Liver (tissue), 3 donors: Measurements from ENCODE around the gene MAF.

Experiments
- CTCF ChIP-seq: fragments of 150-350 bp; IDR thresholded peaks from 2 replicates; pipeline ENCODE4 v1.5.1; 2017; ENCODE audit warnings: improper control_type of control experiment, low read depth, low read length; ENCODE audit not compliant: missing input control
- EGR1 ChIP-seq, 2 donors: IDR thresholded peaks; 2 replicates each; pipeline ENCODE4 v1.6.1; 2016 to 2018; ENCODE audit warnings: antibody characterized with exemption in 2 of 2, low read depth in 2 of 2
- FOXA1 ChIP-seq: IDR thresholded peaks from 2 replicates; pipeline ENCODE4 v1.6.1; 2016; ENCODE audit warnings: antibody characterized with exemption
- GABPA ChIP-seq, 2 donors: IDR thresholded peaks in 1 of 2; conservative IDR thresholded peaks in 1 of 2; 2 replicates each; pipeline ENCODE4 v1.6.1; 2016; ENCODE audit warnings: antibody characterized with exemption in 2 of 2, mild to moderate bottlenecking in 1 of 2, moderate library complexity in 1 of 2
- HNF4G ChIP-seq: IDR thresholded peaks from 2 replicates; pipeline ENCODE4 v1.6.1; 2016; ENCODE audit warnings: antibody characterized with exemption
- JUND ChIP-seq, 2 donors: IDR thresholded peaks; 2 replicates each; pipeline ENCODE4 v1.6.1; 2016; ENCODE audit warnings: antibody characterized with exemption in 2 of 2
- MAX ChIP-seq: IDR thresholded peaks from 2 replicates; pipeline ENCODE4 v1.6.1; 2016; ENCODE audit warnings: antibody characterized with exemption
- RAD21 ChIP-seq, 2 donors: IDR thresholded peaks; 2 replicates each; pipeline ENCODE4 v1.6.1; 2016; ENCODE audit warnings: antibody characterized with exemption in 2 of 2, mild to moderate bottlenecking in 2 of 2
- REST ChIP-seq: IDR thresholded peaks from 2 replicates; pipeline ENCODE4 v1.6.1; 2016; ENCODE audit warnings: antibody characterized with exemption, mild to moderate bottlenecking
- SP1 ChIP-seq: IDR thresholded peaks from 2 replicates; pipeline ENCODE4 v1.6.1; 2018; ENCODE audit warnings: antibody characterized with exemption, mild to moderate bottlenecking
- YY1 ChIP-seq: IDR thresholded peaks from 2 replicates; pipeline ENCODE4 v1.6.1; 2016; ENCODE audit warnings: antibody characterized with exemption, mild to moderate bottlenecking
- ZBTB33 ChIP-seq: IDR thresholded peaks from 2 replicates; pipeline ENCODE4 v1.6.1; 2016; ENCODE audit warnings: antibody characterized with exemption
- donor health status: healthy.
- donor health status: healthy.

- TF ChIP-seq SP1 = no peak
- no peak for TF ChIP-seq CTCF
- TF ChIP-seq RAD21 (IDR thresholded peaks at IDR 0.05) = no peak
- TF ChIP-seq GABPA (IDR thresholded peaks at IDR 0.05 in 1 of 2, conservative IDR thresholded peaks at IDR 0.05 in 1 of 2) = no peak
- TF ChIP-seq JUND (IDR thresholded peaks at IDR 0.05) = no peak
- no peak for TF ChIP-seq HNF4G
- TF ChIP-seq YY1 = no peak
- TF ChIP-seq FOXA1 = no peak
- TF ChIP-seq MAX = no peak
- TF ChIP-seq EGR1 (IDR thresholded peaks at IDR 0.05; ENCODE audit: low read depth in 2 of 2) = no peak
- no peak for TF ChIP-seq REST
- no peak for TF ChIP-seq ZBTB33
Observed at GRCh38 chr16:79648826-79649225, 48.3 kb upstream of the MAF start.
